GM18861 (cell line): ENCODE measurements around the gene IQCN.

ENCODE experiments used
- ATAC-seq: cut with Tn5 transposase; IDR thresholded peaks from one replicate; pipeline ENCODE4 v1.9.1; 2021; ENCODE audit not compliant: unreplicated experiment

The IQCN gene

GRCh38 chr19:18287836-18288772 is 13.9 kb upstream of the IQCN start:
- ATAC-seq: no peak

GRCh38 chr19:18286973-18287635 is 12.9 kb upstream of the IQCN start:
- ATAC-seq: no peak

- ATAC-seq: no peak
These were observed 10.6 kb upstream of the IQCN start for GRCh38 chr19:18284712-18285360.

- no peak for ATAC-seq
These were observed 9.1 kb upstream of the IQCN start for GRCh38 chr19:18283338-18283737.

- ATAC-seq: no peak
These were observed 8.5 kb upstream of the IQCN start for GRCh38 chr19:18282788-18283141.

GRCh38 chr19:18282021-18282787 is 8.0 kb upstream of the IQCN start:
- no peak for ATAC-seq

GRCh38 chr19:18281082-18282020 is 7.1 kb upstream of the IQCN start, which contains the start of gene JUND:
Gene JUND (minus strand): TSS chr19:18281622. CDS start chr19:18281484, 138 bp downstream.
- ATAC-seq: peak; percentile 50

GRCh38 chr19:18280247-18281081 is 6.2 kb upstream of the IQCN start:
- peak; percentile 24 for ATAC-seq

- no peak for ATAC-seq
These were observed 5.4 kb upstream of the IQCN start for GRCh38 chr19:18279516-18280246.

- ATAC-seq: no peak
These were observed 4.9 kb upstream of the IQCN start for GRCh38 chr19:18279266-18279515.

GRCh38 chr19:18278521-18279265 is 4.4 kb upstream of the IQCN start:
- no peak for ATAC-seq

- no peak for ATAC-seq
These were observed 617 bp upstream of the IQCN start for GRCh38 chr19:18274781-18275356.

- ATAC-seq: no peak
These were observed 562 bp downstream of the IQCN start for GRCh38 chr19:18273561-18274218.

GRCh38 chr19:18271433-18271841 is 2.8 kb downstream of the IQCN start:
- no peak for ATAC-seq

- ATAC-seq: no peak
These were observed 3.9 kb downstream of the IQCN start for GRCh38 chr19:18270326-18270725.

- ATAC-seq: no peak
These were observed 5.1 kb downstream of the IQCN start for GRCh38 chr19:18269070-18269723.
